Endothelial cell of umbilical vein (primary cell): Measurements from ENCODE around the gene CLSTN1. TPM values are rescaled to one million over a fixed set of nuclear protein-coding genes. Genes with fewer than 3 reads are reported as not detected.

Source experiments
- BruUV-seq: library from RNA; stranded (reverse); fragments of 400-500 nt; replicated peaks from 2 replicates; lab custom pipeline; 2021; lab: Mats Ljungman, UMichigan
- CTCF ChIA-PET: fragments of 300-600, 350-600 bp; sonication (Branson Sonifier 250); formaldehyde crosslinking; loops from one replicate; lab custom pipeline; 2021; ENCODE audit warnings: antibody characterized with exemption, inconsistent platforms; lab: Charles Lee
- POLR2A ChIA-PET: fragments of 300-600, 350-600 bp; sonication (Branson Sonifier 250); formaldehyde crosslinking; loops from one replicate; lab custom pipeline; 2021; ENCODE audit warnings: antibody characterized with exemption, inconsistent platforms; lab: Charles Lee
- DNase-seq: peaks from one replicate; pipeline ENCODE4 v3.0.0-alpha.2; 2011; ENCODE audit warnings: low read depth, low spot score
- FAIRE-seq: peaks from 2 replicates; lab custom pipeline; 2011; peaks lifted over from hg19 to GRCh38; lab: Jason Lieb, UNC
- H2AFZ ChIP-seq: 2 replicates; pipeline ENCODE4 v1.6.0; 2012; ENCODE audit warnings: low read depth, low read length, control low read depth, inconsistent platforms
- H3K27ac ChIP-seq: 2 replicates; pipeline ENCODE4 v1.5.1; 2011; ENCODE audit warnings: low read depth, mild to moderate bottlenecking, control low read depth, low read length, moderate library complexity; ENCODE audit not compliant: insufficient read depth
- H3K27me3 ChIP-seq, 2 experiments: 2 replicates each; pipeline versions ENCODE4 v1.6.0 to v1.6.1; 2011; ENCODE audit warnings: low read length in 2 of 2, mixed read lengths in 1 of 2; ENCODE audit not compliant: control insufficient read depth in 2 of 2, insufficient read depth in 2 of 2
- H3K36me3 ChIP-seq, 2 experiments: 2 replicates in 1 of 2; 3 replicates in 1 of 2; pipeline ENCODE4 v1.5.1; 2011; ENCODE audit warnings: low read length in 2 of 2, mild to moderate bottlenecking in 1 of 2, moderate library complexity in 1 of 2; ENCODE audit not compliant: control insufficient read depth in 2 of 2, insufficient read depth in 2 of 2; ENCODE audit errors: extremely low read depth in 1 of 2
- H3K4me1 ChIP-seq: 3 replicates; pipeline ENCODE4 v1.5.1; 2011; ENCODE audit warnings: mild to moderate bottlenecking, low read length; ENCODE audit not compliant: control insufficient read depth, insufficient read depth; ENCODE audit errors: extremely low read depth
- H3K4me2 ChIP-seq: 2 replicates; pipeline ENCODE4 v1.6.1; 2011; ENCODE audit warnings: low read length, control low read depth, mixed read lengths; ENCODE audit not compliant: insufficient read depth
- H3K4me3 ChIP-seq, 3 experiments: fragments of 200-600 bp in 1 of 3; sonication (generic), shearing (Covaris generic) in 1 of 3; replicated peaks in 1 of 3; 2 replicates each; pipeline ENCODE4 v1.5.1; 2011 to 2016; ENCODE audit warnings: control low read depth in 3 of 3, low read length in 3 of 3, mild to moderate bottlenecking in 2 of 3, inconsistent platforms in 1 of 3, low read depth in 1 of 3, moderate library complexity in 1 of 3; ENCODE audit not compliant: insufficient read depth in 1 of 3
- H3K79me2 ChIP-seq: 2 replicates; pipeline ENCODE4 v1.6.0; 2012; ENCODE audit warnings: low read length, inconsistent platforms; ENCODE audit not compliant: control insufficient read depth, insufficient read depth
- H3K9ac ChIP-seq: replicated peaks from 2 replicates; pipeline ENCODE3; 2011; ENCODE audit warnings: low read length, control low read depth; ENCODE audit not compliant: insufficient read depth; ENCODE audit errors: extremely low read depth
- H3K9me1 ChIP-seq: replicated peaks from 3 replicates; pipeline ENCODE4 v1.6.0; 2011; ENCODE audit warnings: mild to moderate bottlenecking, low read length; ENCODE audit not compliant: control insufficient read depth, insufficient read depth; ENCODE audit errors: extremely low read depth
- H3K9me3 ChIP-seq: replicated peaks from 2 replicates; pipeline ENCODE4 v1.5.1; 2012; ENCODE audit warnings: low read length, inconsistent platforms; ENCODE audit not compliant: control insufficient read depth, insufficient read depth
- H4K20me1 ChIP-seq: replicated peaks from 2 replicates; pipeline ENCODE3; 2011; ENCODE audit warnings: mild to moderate bottlenecking, low read length; ENCODE audit not compliant: control insufficient read depth, insufficient read depth; ENCODE audit errors: extremely low read depth
- CTCF ChIP-seq, 2 donors: IDR thresholded peaks; 1 replicate in 1 of 2; 2 replicates in 1 of 2; pipeline ENCODE4 v1.5.1; 2011; ENCODE audit warnings: low read length in 2 of 2, mild to moderate bottlenecking in 2 of 2, moderate library complexity in 2 of 2, control low read depth in 1 of 2, inconsistent platforms in 1 of 2, low read depth in 1 of 2; ENCODE audit not compliant: insufficient read depth in 1 of 2; ENCODE audit errors: extremely low read depth in 1 of 2
- EZH2 ChIP-seq: IDR thresholded peaks from 2 replicates; pipeline ENCODE4 v1.6.1; 2012; ENCODE audit warnings: borderline replicate concordance, low read depth, mild to moderate bottlenecking, moderate library complexity, low read length, inconsistent platforms; ENCODE audit not compliant: severe bottlenecking
- FOS ChIP-seq: IDR thresholded peaks from 2 replicates; pipeline ENCODE4 v1.6.1; 2011; ENCODE audit warnings: mild to moderate bottlenecking, low read length, moderate library complexity, borderline replicate concordance; ENCODE audit not compliant: insufficient read depth
- GATA2 ChIP-seq: IDR thresholded peaks from 2 replicates; pipeline ENCODE4 v1.7.0; 2011; ENCODE audit warnings: low read depth, mild to moderate bottlenecking, moderate library complexity, mixed read lengths, low read length; ENCODE audit not compliant: insufficient read length, insufficient read depth
- JUN ChIP-seq: IDR thresholded peaks from 2 replicates; pipeline ENCODE4 v1.6.1; 2011; ENCODE audit warnings: borderline replicate concordance, low read depth; ENCODE audit not compliant: insufficient read length, insufficient read depth
- MYC ChIP-seq: IDR thresholded peaks from one replicate; pipeline ENCODE4 v1.6.1; 2011; ENCODE audit warnings: mild to moderate bottlenecking, low read depth, low read length
- POLR2A ChIP-seq: IDR thresholded peaks from 2 replicates; pipeline ENCODE4 v1.6.1; 2012; ENCODE audit warnings: low read depth, mild to moderate bottlenecking, control low read depth, low read length
- POLR2AphosphoS5 ChIP-seq: IDR thresholded peaks from 2 replicates; pipeline ENCODE4 v1.6.1; 2012; ENCODE audit warnings: low read depth, mild to moderate bottlenecking, control low read depth, low read length, moderate library complexity; ENCODE audit not compliant: insufficient read depth
- dilution Hi-C: fragments of 300-500 bp; cut with MboI; formaldehyde crosslinking; loops from one replicate; pipeline ENCODE4 v1.15.0; 2019; ENCODE audit warnings: low sequenced_read_pairs; ENCODE audit not compliant: extremely low pct_ligation_motif_present
- intact Hi-C: fragments of 100-400 bp; cut with micrococcal nuclease; formaldehyde crosslinking; loops from one replicate; pipeline ENCODE4 v1.10.0; 2022
- polyA plus RNA-seq, 4 experiments: library from polyadenylated mRNA; depleted of rRNA in 3 of 4; stranded (reverse) in 3 of 4; unstranded in 1 of 4; fragments of >200 nt; gene quantifications; 2 replicates each; pipeline versions ENCODE4 v1.2.1 to v1.2.3, GENCODE V29; 2011 to 2012; ENCODE audit warnings: missing spikeins in 1 of 4
- total RNA-seq: library from RNA; stranded (reverse); gene quantifications from 2 replicates; pipeline ENCODE4 v1.2.3, GENCODE V29; 2021
- TF ChIP-seq, protein P1 (sequence below): IDR thresholded peaks from 2 replicates; pipeline ENCODE4 v1.6.1; 2011; ENCODE audit not compliant: insufficient read depth, insufficient read length

CLSTN1 gene
- total and polyA plus RNA-seq, 2 donors (not counting 3 experiments of a cell fraction or from before 2014, with no cell fraction given) = 49.1 to 130 TPM

DNA sequence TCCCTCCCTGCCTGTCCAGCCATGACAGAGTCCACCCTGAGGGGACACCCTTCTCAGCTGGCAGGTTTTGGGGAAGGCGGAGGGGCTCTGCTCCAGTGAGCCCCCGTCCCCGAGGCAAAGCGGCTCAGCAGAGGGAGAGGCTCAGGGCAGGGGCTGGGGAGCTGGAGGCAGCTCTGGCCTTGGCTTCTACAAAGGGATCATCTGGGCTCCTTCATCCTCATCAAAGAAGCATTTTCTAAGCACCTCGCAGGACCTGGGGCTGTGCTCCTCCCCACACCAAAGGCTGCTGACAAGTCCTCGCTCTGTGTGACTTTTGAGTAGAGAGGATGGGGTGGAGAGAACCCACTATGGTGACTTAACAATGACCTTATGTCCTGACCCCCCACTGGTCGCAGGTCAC is 21.0 kb upstream of the CLSTN1 start:
- Histone ChIP-seq H2AFZ (no peak overlapping the region), H3K9me3 (no peaks in the 10 kb centered on the region), H3K9me1 (no peaks in the 10 kb centered on the region), H3K4me2 (no peak overlapping the region), H4K20me1 (no peaks in the 10 kb centered on the region), H3K27ac (no peak overlapping the region), H3K9ac (no peak overlapping the region), H3K27me3 (no peaks in the 10 kb centered on the region), H3K36me3 (no peaks in the 10 kb centered on the region), H3K4me1 (no peaks in the 10 kb centered on the region), H3K4me3 (no peak overlapping the region), H3K79me2 (no peaks in the 10 kb centered on the region)
- intact Hi-C loops = no loop called here
- dilution Hi-C loops = no loop called here
- TF ChIP-seq EZH2 (no peak), JUN (no peak), GATA2 (no peak), POLR2AphosphoS5 (no peak), POLR2A (no peak), FOS (no peak), CTCF (IDR thresholded peaks at IDR 0.05; ENCODE audit: extremely low read depth in 1 of 2, insufficient read depth in 1 of 2, low read depth in 1 of 2, low read length in 2 of 2) (no peak), MYC (no peak)
- TF ChIP-seq, protein P1, sequence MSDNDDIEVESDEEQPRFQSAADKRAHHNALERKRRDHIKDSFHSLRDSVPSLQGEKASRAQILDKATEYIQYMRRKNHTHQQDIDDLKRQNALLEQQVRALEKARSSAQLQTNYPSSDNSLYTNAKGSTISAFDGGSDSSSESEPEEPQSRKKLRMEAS = no peak
- CTCF ChIA-PET = interaction anchor here (1.5 kb wide), 1 partner anchor 60 kb away, joined by 7 read pairs; no protein-coding TSS in a partner anchor
- BruUV-seq = no TSS peak
- FAIRE-seq (no peak), DNase-seq (no peak)
- POLR2A ChIA-PET = no interaction called here
